Liver (tissue), 9 donors: ENCODE measurements around the gene CHCT1. TPM values are rescaled to one million over a fixed set of nuclear protein-coding genes. Genes with fewer than 3 reads are reported as not detected.

Experiments used
- DNase-seq: peaks from one replicate; pipeline ENCODE4 v3.0.0-alpha.2; 2017; ENCODE audit warnings: low spot score
- H3K27ac ChIP-seq, 2 donors: one replicate each; pipeline ENCODE4 v1.7.0; 2013; ENCODE audit warnings: inconsistent platforms in 2 of 2, low read length in 2 of 2, control low read depth in 1 of 2, low read depth in 1 of 2, mild to moderate bottlenecking in 1 of 2
- H3K27me3 ChIP-seq, 4 donors: one replicate each; pipeline versions ENCODE4 v1.6.1 to v1.7.0; 2013; ENCODE audit warnings: low read length in 3 of 4, inconsistent platforms in 1 of 4, mild to moderate bottlenecking in 1 of 4, moderate library complexity in 1 of 4; ENCODE audit not compliant: control insufficient read depth in 4 of 4, insufficient read depth in 4 of 4
- H3K36me3 ChIP-seq, 4 donors: one replicate each; pipeline versions ENCODE4 v1.6.1 to v1.7.0; 2013; ENCODE audit warnings: low read length in 3 of 4, mild to moderate bottlenecking in 3 of 4, low read depth in 1 of 4, moderate library complexity in 1 of 4; ENCODE audit not compliant: control insufficient read depth in 4 of 4, insufficient read depth in 3 of 4
- H3K4me1 ChIP-seq, 4 donors: one replicate each; pipeline versions ENCODE4 v1.6.1 to v1.7.0; 2013; ENCODE audit warnings: low read length in 3 of 4, mild to moderate bottlenecking in 3 of 4, moderate library complexity in 1 of 4; ENCODE audit not compliant: control insufficient read depth in 4 of 4, insufficient read depth in 4 of 4
- H3K4me3 ChIP-seq, 3 donors: one replicate each; pipeline versions ENCODE4 v1.6.1 to v1.7.0; 2013; ENCODE audit warnings: low read length in 3 of 3, control low read depth in 1 of 3, low read depth in 1 of 3, mild to moderate bottlenecking in 1 of 3
- H3K9ac ChIP-seq, 2 donors: one replicate each; pipeline ENCODE4 v1.7.0; 2013; ENCODE audit warnings: low read length in 2 of 2, mild to moderate bottlenecking in 2 of 2, moderate library complexity in 2 of 2, control low read depth in 1 of 2, low read depth in 1 of 2
- H3K9me3 ChIP-seq, 4 donors: one replicate each; pipeline versions ENCODE4 v1.6.1 to v1.7.0; 2013; ENCODE audit warnings: low read length in 3 of 4; ENCODE audit not compliant: control insufficient read depth in 4 of 4
- EGR1 ChIP-seq, 2 donors: IDR thresholded peaks; 2 replicates each; pipeline ENCODE4 v1.6.1; 2016 to 2018; ENCODE audit warnings: antibody characterized with exemption in 2 of 2, low read depth in 2 of 2
- FOXA2 ChIP-seq: IDR thresholded peaks from 2 replicates; pipeline ENCODE4 v1.6.1; 2016; ENCODE audit warnings: antibody characterized with exemption
- HNF4A ChIP-seq, 2 donors: conservative IDR thresholded peaks; 2 replicates each; pipeline ENCODE4 v1.6.1; 2016; ENCODE audit warnings: antibody characterized with exemption in 2 of 2, mild to moderate bottlenecking in 2 of 2
- HNF4G ChIP-seq: IDR thresholded peaks from 2 replicates; pipeline ENCODE4 v1.6.1; 2016; ENCODE audit warnings: antibody characterized with exemption
- JUND ChIP-seq, 2 donors: IDR thresholded peaks; 2 replicates each; pipeline ENCODE4 v1.6.1; 2016; ENCODE audit warnings: antibody characterized with exemption in 2 of 2
- RXRA ChIP-seq, 2 donors: IDR thresholded peaks; 2 replicates each; pipeline ENCODE4 v1.6.1; 2017 to 2018; ENCODE audit warnings: antibody characterized with exemption in 2 of 2, mild to moderate bottlenecking in 1 of 2
- YY1 ChIP-seq: IDR thresholded peaks from 2 replicates; pipeline ENCODE4 v1.6.1; 2016; ENCODE audit warnings: antibody characterized with exemption, mild to moderate bottlenecking
- WGBS: extraction: QIAGEN DNeasy Blood & Tissue Kit; methylation state at CpG from one replicate; pipeline ENCODE4 v1.1.7; 2013; 5-methylcytosine and 5-hydroxymethylcytosine counted together
- polyA plus RNA-seq, 2 donors: library from polyadenylated mRNA; stranded (reverse) in 1 of 2; unstranded in 1 of 2; fragments of 200-250 nt in 1 of 2; fragments of >200 nt in 1 of 2; fragmentation: Nextera tagmentation in 1 of 2; extraction: Ambion mirVana in 1 of 2; gene quantifications; one replicate each; pipeline versions ENCODE4 v1.2.1 to v1.2.3, GENCODE V29; 2013 to 2015
- total RNA-seq, 2 donors: library from RNA; depleted of rRNA; stranded (reverse); fragments of >200 nt; gene quantifications; one replicate each; pipeline ENCODE4 v1.2.3, GENCODE V29; 2014
- TF ChIP-seq, protein P1 (sequence below): fragments of 150-350 bp; IDR thresholded peaks from 2 replicates; pipeline ENCODE4 v1.5.1; 2017; ENCODE audit warnings: improper control_type of control experiment, low read depth, low read length; ENCODE audit not compliant: missing input control
- TF ChIP-seq, protein P2 (sequence below): IDR thresholded peaks from 2 replicates; pipeline ENCODE4 v1.6.1; 2016; ENCODE audit warnings: antibody characterized with exemption
- TF ChIP-seq, protein P3 (sequence below): IDR thresholded peaks from 2 replicates; pipeline ENCODE4 v1.6.1; 2016; ENCODE audit warnings: antibody characterized with exemption
- TF ChIP-seq, protein P4 (sequence below): IDR thresholded peaks from 2 replicates; pipeline ENCODE4 v1.6.1; 2016; ENCODE audit warnings: antibody characterized with exemption
- donor health status: healthy.
- donor health status: healthy.
- donor health status: healthy.
- donor health status: healthy.
- donor health status: healthy.

Gene CHCT1
- total and polyA plus RNA-seq, 4 donors, result not detected

DNA sequence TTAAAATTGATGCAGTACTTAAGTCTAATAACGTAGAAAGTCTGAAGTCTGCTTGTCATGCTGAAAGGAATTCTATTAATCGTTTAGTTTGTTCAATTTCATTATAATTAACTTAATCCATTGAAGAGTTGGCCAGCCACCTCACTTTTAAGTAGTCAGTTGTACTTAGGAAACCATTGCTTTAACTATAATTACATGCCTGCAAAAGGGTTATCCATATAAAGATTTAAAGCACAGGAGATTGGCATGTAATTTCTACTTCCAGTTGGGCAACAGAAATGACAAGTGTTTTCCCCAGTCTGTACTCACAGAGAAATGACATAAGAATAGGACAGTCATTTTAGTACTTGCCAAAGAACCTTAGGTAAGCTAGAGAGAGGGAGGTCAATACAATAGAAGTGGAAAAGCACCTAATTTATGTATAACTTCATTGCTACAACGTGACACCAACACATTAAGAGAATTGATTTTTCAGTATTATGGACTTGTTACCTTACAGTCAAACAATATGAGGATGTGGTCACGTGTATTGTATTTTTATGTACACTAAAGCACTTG lies 26.7 kb upstream of the CHCT1 start:
- no peak for DNase-seq
- H3K9me3 ChIP-seq, result no peaks in the 10 kb centered on the region
- TF ChIP-seq, protein P1, sequence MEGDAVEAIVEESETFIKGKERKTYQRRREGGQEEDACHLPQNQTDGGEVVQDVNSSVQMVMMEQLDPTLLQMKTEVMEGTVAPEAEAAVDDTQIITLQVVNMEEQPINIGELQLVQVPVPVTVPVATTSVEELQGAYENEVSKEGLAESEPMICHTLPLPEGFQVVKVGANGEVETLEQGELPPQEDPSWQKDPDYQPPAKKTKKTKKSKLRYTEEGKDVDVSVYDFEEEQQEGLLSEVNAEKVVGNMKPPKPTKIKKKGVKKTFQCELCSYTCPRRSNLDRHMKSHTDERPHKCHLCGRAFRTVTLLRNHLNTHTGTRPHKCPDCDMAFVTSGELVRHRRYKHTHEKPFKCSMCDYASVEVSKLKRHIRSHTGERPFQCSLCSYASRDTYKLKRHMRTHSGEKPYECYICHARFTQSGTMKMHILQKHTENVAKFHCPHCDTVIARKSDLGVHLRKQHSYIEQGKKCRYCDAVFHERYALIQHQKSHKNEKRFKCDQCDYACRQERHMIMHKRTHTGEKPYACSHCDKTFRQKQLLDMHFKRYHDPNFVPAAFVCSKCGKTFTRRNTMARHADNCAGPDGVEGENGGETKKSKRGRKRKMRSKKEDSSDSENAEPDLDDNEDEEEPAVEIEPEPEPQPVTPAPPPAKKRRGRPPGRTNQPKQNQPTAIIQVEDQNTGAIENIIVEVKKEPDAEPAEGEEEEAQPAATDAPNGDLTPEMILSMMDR, result no peak
- no peak for TF ChIP-seq JUND (IDR thresholded peaks at IDR 0.05)
- TF ChIP-seq, protein P2, sequence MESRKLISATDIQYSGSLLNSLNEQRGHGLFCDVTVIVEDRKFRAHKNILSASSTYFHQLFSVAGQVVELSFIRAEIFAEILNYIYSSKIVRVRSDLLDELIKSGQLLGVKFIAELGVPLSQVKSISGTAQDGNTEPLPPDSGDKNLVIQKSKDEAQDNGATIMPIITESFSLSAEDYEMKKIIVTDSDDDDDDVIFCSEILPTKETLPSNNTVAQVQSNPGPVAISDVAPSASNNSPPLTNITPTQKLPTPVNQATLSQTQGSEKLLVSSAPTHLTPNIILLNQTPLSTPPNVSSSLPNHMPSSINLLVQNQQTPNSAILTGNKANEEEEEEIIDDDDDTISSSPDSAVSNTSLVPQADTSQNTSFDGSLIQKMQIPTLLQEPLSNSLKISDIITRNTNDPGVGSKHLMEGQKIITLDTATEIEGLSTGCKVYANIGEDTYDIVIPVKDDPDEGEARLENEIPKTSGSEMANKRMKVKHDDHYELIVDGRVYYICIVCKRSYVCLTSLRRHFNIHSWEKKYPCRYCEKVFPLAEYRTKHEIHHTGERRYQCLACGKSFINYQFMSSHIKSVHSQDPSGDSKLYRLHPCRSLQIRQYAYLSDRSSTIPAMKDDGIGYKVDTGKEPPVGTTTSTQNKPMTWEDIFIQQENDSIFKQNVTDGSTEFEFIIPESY, result no peak
- TF ChIP-seq, protein P3, sequence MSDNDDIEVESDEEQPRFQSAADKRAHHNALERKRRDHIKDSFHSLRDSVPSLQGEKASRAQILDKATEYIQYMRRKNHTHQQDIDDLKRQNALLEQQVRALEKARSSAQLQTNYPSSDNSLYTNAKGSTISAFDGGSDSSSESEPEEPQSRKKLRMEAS, result no peak
- TF ChIP-seq FOXA2, result no peak
- no peak for TF ChIP-seq RXRA (IDR thresholded peaks at IDR 0.05)
- TF ChIP-seq HNF4A (conservative IDR thresholded peaks at IDR 0.05), result no peak
- no peak for TF ChIP-seq YY1
- TF ChIP-seq, protein P4, sequence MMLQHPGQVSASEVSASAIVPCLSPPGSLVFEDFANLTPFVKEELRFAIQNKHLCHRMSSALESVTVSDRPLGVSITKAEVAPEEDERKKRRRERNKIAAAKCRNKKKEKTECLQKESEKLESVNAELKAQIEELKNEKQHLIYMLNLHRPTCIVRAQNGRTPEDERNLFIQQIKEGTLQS, result no peak
- H3K27ac ChIP-seq, result peak overlapping the region in 1 of 2 donors; percentile 22
- no peak overlapping the region for H3K4me3 ChIP-seq
- no peak overlapping the region for H3K9ac ChIP-seq
- 84% methylated on average over 4 of the region's 4 CpGs for WGBS
- H3K36me3 ChIP-seq, result no peaks in the 10 kb centered on the region
- H3K27me3 ChIP-seq, result no peaks in the 10 kb centered on the region
- H3K4me1 ChIP-seq, result peaks cover 0 to 12% (median 4%) of the 10 kb centered on the region in 4 donors

DNA sequence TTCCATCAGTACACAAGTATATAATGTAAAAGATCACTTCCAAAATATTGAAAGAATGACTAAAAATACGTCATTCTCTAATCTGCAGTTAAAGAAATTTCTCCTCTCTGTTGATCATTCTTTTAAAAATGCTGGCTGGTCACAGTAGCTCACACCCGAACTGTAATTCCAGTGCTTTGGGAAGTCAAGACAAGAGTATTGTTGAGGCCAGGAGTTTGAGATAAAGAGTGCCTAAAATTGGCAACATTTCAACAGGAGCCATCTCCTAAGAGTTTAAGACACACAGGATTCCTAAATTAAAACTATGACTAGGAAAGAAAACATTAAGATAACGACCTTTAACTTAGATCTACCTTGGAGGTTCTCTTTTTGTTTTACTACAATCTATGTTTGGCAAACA lies 25.9 kb upstream of the CHCT1 start:
- no peaks in the 10 kb centered on the region for H3K36me3 ChIP-seq
- H3K4me1 ChIP-seq, result peaks cover 0 to 4% (median 2%) of the 10 kb centered on the region in 4 donors
- 83% methylated on average over 3 of the region's 3 CpGs for WGBS
- H3K4me3 ChIP-seq, result no peak overlapping the region
- no peak overlapping the region for H3K27ac ChIP-seq
- no peaks in the 10 kb centered on the region for H3K9me3 ChIP-seq
- no peak for TF ChIP-seq FOXA2
- TF ChIP-seq, protein P3, result no peak
- no peak for TF ChIP-seq EGR1 (IDR thresholded peaks at IDR 0.05; ENCODE audit: low read depth in 2 of 2)
- TF ChIP-seq, protein P4, result no peak
- TF ChIP-seq HNF4G, result no peak
- no peak for TF ChIP-seq RXRA (IDR thresholded peaks at IDR 0.05)
- TF ChIP-seq HNF4A (conservative IDR thresholded peaks at IDR 0.05), result no peak
- no peak for TF ChIP-seq YY1
- no peak overlapping the region for H3K9ac ChIP-seq
- H3K27me3 ChIP-seq, result no peaks in the 10 kb centered on the region
- no peak for DNase-seq
